GM03348 (cell line): Measurements from ENCODE around the gene NEUROD1.

ENCODE experiments used
- DNase-seq: peaks from one replicate; pipeline ENCODE4 v3.0.0; 2012; ENCODE audit warnings: low spot score

The NEUROD1 gene

GRCh38 chr2:181642086-181642485, 38.2 kb downstream of the NEUROD1 start:
- DNase-seq: no peak

- no peak for DNase-seq
Observed at GRCh38 chr2:181639686-181640085, 40.6 kb downstream of the NEUROD1 start.

GRCh38 chr2:181632733-181633401, 47.5 kb downstream of the NEUROD1 start:
- DNase-seq: no peak

GRCh38 chr2:181628590-181629585, 51.4 kb downstream of the NEUROD1 start:
- DNase-seq: no peak

GRCh38 chr2:181627545-181627944, 52.8 kb downstream of the NEUROD1 start:
- peak; percentile 5 for DNase-seq

- no peak for DNase-seq
Observed at GRCh38 chr2:181626671-181627070, 53.6 kb downstream of the NEUROD1 start.
